Lower leg skin (tissue), 4 donors: ENCODE data around the gene CYP2D6. TPM values are rescaled to one million over a fixed set of nuclear protein-coding genes. Genes with fewer than 3 reads are reported as not detected.
"Not testable (repeated sequence)": the region's sequence is repeated elsewhere in the genome, so short reads cannot be mapped to it uniquely, and the experiment has no call there.

Source experiments
- DNase-seq, 2 donors: peaks; one replicate each; pipeline ENCODE4 v3.0.0-alpha.2; 2019; ENCODE audit warnings: low spot score in 2 of 2
- H3K4me3 ChIP-seq: fragments of 200-600 bp; sonication (generic); 2 replicates; pipeline ENCODE4 v1.5.1; 2017; ENCODE audit warnings: mild to moderate bottlenecking, low read depth; ENCODE audit not compliant: poor library complexity, severe bottlenecking
- POLR2A ChIP-seq, 2 donors: fragments of 450-650 bp; IDR thresholded peaks; one replicate each; pipeline ENCODE4 v1.6.1; 2016 to 2017; ENCODE audit warnings: antibody characterized with exemption in 2 of 2, mild to moderate bottlenecking in 1 of 2, moderate library complexity in 1 of 2
- WGBS, 2 donors: methylation state at CpG; one replicate each; pipeline ENCODE4 v1.1.5; 2018; 5-methylcytosine and 5-hydroxymethylcytosine counted together
- intact Hi-C: fragments of 100-400 bp; cut with DNase I; formaldehyde crosslinking; loops from one replicate; pipeline ENCODE4 v1.15.0; 2023; ENCODE audit warnings: low total_unique reads
- total RNA-seq, 4 donors: library from RNA; depleted of rRNA; stranded (reverse); fragments of >200 nt; gene quantifications; one replicate each; pipeline ENCODE4 v1.1.0, GENCODE V29; 2016
- TF ChIP-seq, protein P1 (sequence below), 3 donors: fragments of 450-650 bp; IDR thresholded peaks; one replicate each; pipeline ENCODE4 v1.5.1; 2016; ENCODE audit warnings: antibody characterized with exemption in 3 of 3, mild to moderate bottlenecking in 3 of 3, moderate library complexity in 2 of 3

The CYP2D6 gene
- total RNA-seq, 4 donors from 2014 or later = 0.61 to 1.4 (median 0.97) TPM

DNA sequence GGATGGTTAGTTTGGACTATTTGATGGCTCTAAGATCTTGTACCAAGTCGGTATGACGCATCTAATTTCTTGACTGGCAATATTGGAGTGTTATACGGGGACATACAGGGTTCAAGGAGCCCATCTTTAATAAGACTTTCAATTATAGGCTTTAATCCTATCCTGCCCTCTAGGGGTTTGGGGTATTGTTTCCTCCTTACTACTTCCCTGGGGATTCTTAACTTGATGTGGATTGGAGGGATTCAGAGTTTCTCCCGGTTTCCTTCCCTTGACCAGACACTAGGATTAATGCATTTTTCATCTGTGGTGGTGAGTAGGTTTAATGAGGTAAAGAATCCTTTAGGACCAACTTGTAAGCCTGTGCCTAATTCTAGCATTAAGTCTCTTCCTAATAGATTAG, 18.8 kb downstream of the CYP2D6 start:
- no peak for TF ChIP-seq POLR2A (IDR thresholded peaks at IDR 0.05)
- TF ChIP-seq, protein P1, sequence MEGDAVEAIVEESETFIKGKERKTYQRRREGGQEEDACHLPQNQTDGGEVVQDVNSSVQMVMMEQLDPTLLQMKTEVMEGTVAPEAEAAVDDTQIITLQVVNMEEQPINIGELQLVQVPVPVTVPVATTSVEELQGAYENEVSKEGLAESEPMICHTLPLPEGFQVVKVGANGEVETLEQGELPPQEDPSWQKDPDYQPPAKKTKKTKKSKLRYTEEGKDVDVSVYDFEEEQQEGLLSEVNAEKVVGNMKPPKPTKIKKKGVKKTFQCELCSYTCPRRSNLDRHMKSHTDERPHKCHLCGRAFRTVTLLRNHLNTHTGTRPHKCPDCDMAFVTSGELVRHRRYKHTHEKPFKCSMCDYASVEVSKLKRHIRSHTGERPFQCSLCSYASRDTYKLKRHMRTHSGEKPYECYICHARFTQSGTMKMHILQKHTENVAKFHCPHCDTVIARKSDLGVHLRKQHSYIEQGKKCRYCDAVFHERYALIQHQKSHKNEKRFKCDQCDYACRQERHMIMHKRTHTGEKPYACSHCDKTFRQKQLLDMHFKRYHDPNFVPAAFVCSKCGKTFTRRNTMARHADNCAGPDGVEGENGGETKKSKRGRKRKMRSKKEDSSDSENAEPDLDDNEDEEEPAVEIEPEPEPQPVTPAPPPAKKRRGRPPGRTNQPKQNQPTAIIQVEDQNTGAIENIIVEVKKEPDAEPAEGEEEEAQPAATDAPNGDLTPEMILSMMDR (IDR thresholded peaks at IDR 0.05) = no peak
- no peak overlapping the region for H3K4me3 ChIP-seq
- WGBS, 2 donors = 82 to 92% methylated on average over 4 of the region's 4 CpGs
- no peak for DNase-seq
- intact Hi-C loops = no loop called here

- H3K4me3 ChIP-seq = no peak overlapping the region
- 80 to 88% methylated on average over 18 of the region's 18 CpGs for WGBS, 2 donors
- DNase-seq = peak in 1 of 2 donors; percentile 34
- TF ChIP-seq, protein P1 (IDR thresholded peaks at IDR 0.05) = no peak
- no peak for TF ChIP-seq POLR2A (IDR thresholded peaks at IDR 0.05)
- intact Hi-C loops = no loop called here
These were observed 21.8 kb downstream of the CYP2D6 start for GRCh38 chr22:42108848-42109247.

DNA sequence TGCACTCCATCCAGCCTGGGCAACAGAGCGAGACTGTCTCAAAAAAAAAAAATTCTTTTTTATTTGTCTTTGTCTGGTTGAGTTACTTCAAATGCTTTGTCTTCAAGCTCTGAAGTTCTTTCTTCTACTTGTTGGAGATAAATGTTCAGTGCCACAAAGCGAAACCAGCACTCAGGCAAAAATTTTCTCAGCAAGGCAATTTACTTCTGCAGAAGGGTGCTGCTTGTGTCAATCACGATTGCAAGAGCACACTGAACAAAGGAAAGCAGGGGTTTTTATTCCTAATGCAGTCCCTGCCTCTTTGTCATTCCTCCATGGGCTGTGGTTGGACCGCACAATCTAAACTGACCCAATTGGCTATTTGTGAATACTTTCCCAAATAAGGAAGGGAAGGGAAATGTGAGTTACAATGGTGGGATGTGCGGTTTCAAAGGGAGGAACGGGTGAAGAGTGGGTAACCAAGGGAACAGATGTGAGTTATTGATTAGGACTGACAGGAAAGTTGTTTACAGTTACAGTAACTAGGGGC, 26.2 kb downstream of the CYP2D6 start:
- intact Hi-C loops, H3K4me3 ChIP-seq, DNase-seq: not testable (repeated sequence)
- 95 to 96% methylated on average over 6 of the region's 6 CpGs for WGBS, 2 donors

GRCh38 chr22:42101199-42101598, 29.4 kb downstream of the CYP2D6 start:
- WGBS, 2 donors = 97 to 99% methylated on average over 3 of the region's 3 CpGs

GRCh38 chr22:42091455-42091782, 39.2 kb downstream of the CYP2D6 start:
- no peak for TF ChIP-seq POLR2A (IDR thresholded peaks at IDR 0.05)
- TF ChIP-seq, protein P1 (IDR thresholded peaks at IDR 0.05) = no peak
- 26 to 28% methylated on average over 7 of the region's 7 CpGs for WGBS, 2 donors
- H3K4me3 ChIP-seq = peak overlapping the region; percentile 45
- no peak for DNase-seq
- intact Hi-C loops = loop anchor here (2.0 kb wide), 1 partner anchor 347 kb away; no protein-coding TSS in a partner anchor

More at GRCh38 chr22:42101199-42101598, 29.4 kb downstream of the CYP2D6 start:
- H3K4me3 ChIP-seq = no peak overlapping the region
- intact Hi-C loops = no loop called here
- no peak for DNase-seq
- TF ChIP-seq POLR2A (IDR thresholded peaks at IDR 0.05) = no peak
- TF ChIP-seq, protein P1 (IDR thresholded peaks at IDR 0.05) = no peak

- intact Hi-C loops = loop anchor here (2.0 kb wide), 1 partner anchor 348 kb away; no protein-coding TSS in a partner anchor
These were observed 39.8 kb downstream of the CYP2D6 start, which contains the start of gene NDUFA6 for GRCh38 chr22:42090596-42091454. TSS of gene NDUFA6 (minus strand) at chr22:42090772. CDS start at chr22:42090744, 28 bp downstream.

More at GRCh38 chr22:42090596-42091454, 39.8 kb downstream of the CYP2D6 start, which contains the start of gene NDUFA6:
- H3K4me3 ChIP-seq = peak within 1 kb of the TSS; percentile 88
- peak; percentile 99 to 100 for DNase-seq
- TF ChIP-seq, protein P1 (IDR thresholded peaks at IDR 0.05) = peak in 2 of 3 donors; percentile 71 to 94
- TF ChIP-seq POLR2A (IDR thresholded peaks at IDR 0.05) = peak in 1 of 2 donors; percentile 31
- 0% methylated on average over 58 to 66 of the region's 71 CpGs for WGBS, 2 donors
